Measurements from ENCODE around the gene HES2.
"Not testable (repeated sequence)": the region's sequence is repeated elsewhere in the genome, so short reads cannot be mapped to it uniquely, and the experiment has no call there.

The HES2 gene

GRCh38 chr1:6435129-6435528 is 15.4 kb upstream of the HES2 start:
- DNase-seq, result no peak

GRCh38 chr1:6434186-6434585 is 14.5 kb upstream of the HES2 start:
- no peak for DNase-seq

GRCh38 chr1:6431645-6432579 is 12.2 kb upstream of the HES2 start:
- not testable (repeated sequence) for DNase-seq

- not testable (repeated sequence) for DNase-seq
Measured at GRCh38 chr1:6429660-6430411, 10.1 kb upstream of the HES2 start.

GRCh38 chr1:6428453-6428852 is 8.7 kb upstream of the HES2 start:
- not testable (repeated sequence) for DNase-seq

GRCh38 chr1:6427441-6428390 is 8.0 kb upstream of the HES2 start:
- DNase-seq, result no peak

GRCh38 chr1:6426972-6427350 is 7.2 kb upstream of the HES2 start:
- no peak for DNase-seq

- DNase-seq, result no peak
Measured at GRCh38 chr1:6426277-6426971, 6.7 kb upstream of the HES2 start.

- no peak for DNase-seq
Measured at GRCh38 chr1:6425658-6426057, 5.9 kb upstream of the HES2 start.

- no peak for DNase-seq
Measured at GRCh38 chr1:6424619-6425593, 5.2 kb upstream of the HES2 start, which contains the start of gene ESPN. Gene ESPN (plus strand): TSS chr1:6424776. CDS start chr1:6424956, 180 bp downstream.

- DNase-seq, result no peak
Measured at GRCh38 chr1:6424000-6424565, 4.4 kb upstream of the HES2 start.

- peak; percentile 41 for DNase-seq
Measured at GRCh38 chr1:6423321-6423999, 3.7 kb upstream of the HES2 start.

GRCh38 chr1:6421266-6421665 is 1.5 kb upstream of the HES2 start:
- DNase-seq, result no peak

GRCh38 chr1:6420454-6421042 is 829 bp upstream of the HES2 start:
- DNase-seq, result no peak

- DNase-seq, result no peak
Measured at GRCh38 chr1:6419397-6419803, 319 bp downstream of the HES2 start.

- no peak for DNase-seq
Measured at GRCh38 chr1:6418668-6419396, 887 bp downstream of the HES2 start.

- no peak for DNase-seq
Measured at GRCh38 chr1:6417961-6418667, 1.6 kb downstream of the HES2 start.

- DNase-seq, result no peak
Measured at GRCh38 chr1:6416906-6417305, 2.8 kb downstream of the HES2 start.
